NOMO-1 treated with DMSO at 0.1 percent for 48 hours (cell line): ENCODE measurements around the gene TEX35.
"Not testable (repeated sequence)": the region's sequence is repeated elsewhere in the genome, so short reads cannot be mapped to it uniquely, and the experiment has no call there.

Experiments
- DNase-seq: peaks from one replicate; lab custom pipeline; 2025; ENCODE audit not compliant: unreplicated experiment; lab: John Stamatoyannopoulos, UW

The TEX35 gene

GRCh38 chr1:178539291-178539690 lies 26.4 kb downstream of the TEX35 start:
- DNase-seq, result no peak

GRCh38 chr1:178540204-178540603 lies 27.3 kb downstream of the TEX35 start:
- no peak for DNase-seq

- no peak for DNase-seq
Measured at GRCh38 chr1:178540646-178541045, 27.7 kb downstream of the TEX35 start.

- DNase-seq, result no peak
Measured at GRCh38 chr1:178541379-178541778, 28.5 kb downstream of the TEX35 start.

GRCh38 chr1:178541829-178542553 lies 29.1 kb downstream of the TEX35 start:
- peak; percentile 32 for DNase-seq

- peak; percentile 73 for DNase-seq
Measured at GRCh38 chr1:178542554-178543289, 29.8 kb downstream of the TEX35 start.

GRCh38 chr1:178543290-178543607 lies 30.3 kb downstream of the TEX35 start:
- DNase-seq, result peak; percentile 56

GRCh38 chr1:178544531-178544930 lies 31.6 kb downstream of the TEX35 start:
- DNase-seq, result no peak

GRCh38 chr1:178548108-178548507 lies 35.2 kb downstream of the TEX35 start:
- DNase-seq, result no peak

GRCh38 chr1:178551307-178551706 lies 38.4 kb downstream of the TEX35 start:
- DNase-seq, result no peak

GRCh38 chr1:178551940-178552339 lies 39.0 kb downstream of the TEX35 start:
- DNase-seq, result no peak

GRCh38 chr1:178552856-178553255 lies 39.9 kb downstream of the TEX35 start:
- DNase-seq, result no peak

- not testable (repeated sequence) for DNase-seq
Measured at GRCh38 chr1:178554351-178554750, 41.4 kb downstream of the TEX35 start.

- DNase-seq, result not testable (repeated sequence)
Measured at GRCh38 chr1:178555613-178556012, 42.7 kb downstream of the TEX35 start.

GRCh38 chr1:178558816-178559215 lies 45.9 kb downstream of the TEX35 start:
- not testable (repeated sequence) for DNase-seq

GRCh38 chr1:178560871-178561376 lies 48.0 kb downstream of the TEX35 start:
- DNase-seq, result no peak

GRCh38 chr1:178563099-178563820 lies 50.4 kb downstream of the TEX35 start:
- no peak for DNase-seq

- DNase-seq, result no peak
Measured at GRCh38 chr1:178564086-178564782, 51.3 kb downstream of the TEX35 start.

- DNase-seq, result no peak
Measured at GRCh38 chr1:178564783-178565180, 51.9 kb downstream of the TEX35 start.

- no peak for DNase-seq
Measured at GRCh38 chr1:178565586-178565985, 52.7 kb downstream of the TEX35 start.

- DNase-seq, result no peak
Measured at GRCh38 chr1:178566187-178566586, 53.3 kb downstream of the TEX35 start.
